Mammary microvascular endothelial cell (primary cell): ENCODE measurements around the gene UBAP2. TPM values are rescaled to one million over a fixed set of nuclear protein-coding genes. Genes with fewer than 3 reads are reported as not detected.

Source experiments
- total RNA-seq: library from RNA; depleted of rRNA; stranded (reverse); fragments of >200 nt; gene quantifications from 2 replicates; pipeline ENCODE4 v1.2.3, GENCODE V29; 2015

Gene UBAP2
- 17.7 and 25.8 TPM in 2 replicates for total RNA-seq

GRCh38 chr9:34048727-34049629, at the start of gene UBAP2:
Gene UBAP2, minus strand, starts transcription at chr9:34048887. Its CDS starts 31,739 bp downstream, at chr9:34017148.

Other genes with a start within 250 kb of the UBAP2 start
- gene UBE2R2, start 231.7 kb downstream of the UBAP2 start, total RNA-seq: 24.6 and 25.4 TPM in 2 replicates
- gene DCAF12, start 77.8 kb upstream of the UBAP2 start, total RNA-seq: 22.7 and 24.1 TPM in 2 replicates
- 26.1 and 28.5 TPM in 2 replicates for gene UBAP1, start 130.2 kb upstream of the UBAP2 start, total RNA-seq